ENCODE data around the gene PTPRK.

The PTPRK gene

DNA sequence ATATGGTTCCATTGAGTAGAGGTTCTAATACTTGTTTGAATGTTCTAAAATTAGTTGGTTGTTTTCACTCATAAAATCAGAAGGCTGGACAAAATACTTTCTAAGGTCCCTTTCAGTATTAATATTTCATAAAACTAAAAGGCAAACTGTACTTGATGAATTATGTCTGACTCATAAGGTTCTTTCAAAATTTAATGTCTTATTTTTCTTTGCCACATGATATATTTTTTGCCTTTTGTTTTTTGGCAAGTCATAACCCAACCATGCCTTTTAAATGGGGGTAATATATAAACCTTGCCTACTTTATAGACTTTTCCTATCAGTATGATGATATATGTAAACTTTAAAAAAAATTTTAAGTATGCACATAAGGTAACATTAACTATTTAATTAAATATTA is 244.7 kb downstream of the PTPRK start:
- TF ChIP-seq, protein P1, sequence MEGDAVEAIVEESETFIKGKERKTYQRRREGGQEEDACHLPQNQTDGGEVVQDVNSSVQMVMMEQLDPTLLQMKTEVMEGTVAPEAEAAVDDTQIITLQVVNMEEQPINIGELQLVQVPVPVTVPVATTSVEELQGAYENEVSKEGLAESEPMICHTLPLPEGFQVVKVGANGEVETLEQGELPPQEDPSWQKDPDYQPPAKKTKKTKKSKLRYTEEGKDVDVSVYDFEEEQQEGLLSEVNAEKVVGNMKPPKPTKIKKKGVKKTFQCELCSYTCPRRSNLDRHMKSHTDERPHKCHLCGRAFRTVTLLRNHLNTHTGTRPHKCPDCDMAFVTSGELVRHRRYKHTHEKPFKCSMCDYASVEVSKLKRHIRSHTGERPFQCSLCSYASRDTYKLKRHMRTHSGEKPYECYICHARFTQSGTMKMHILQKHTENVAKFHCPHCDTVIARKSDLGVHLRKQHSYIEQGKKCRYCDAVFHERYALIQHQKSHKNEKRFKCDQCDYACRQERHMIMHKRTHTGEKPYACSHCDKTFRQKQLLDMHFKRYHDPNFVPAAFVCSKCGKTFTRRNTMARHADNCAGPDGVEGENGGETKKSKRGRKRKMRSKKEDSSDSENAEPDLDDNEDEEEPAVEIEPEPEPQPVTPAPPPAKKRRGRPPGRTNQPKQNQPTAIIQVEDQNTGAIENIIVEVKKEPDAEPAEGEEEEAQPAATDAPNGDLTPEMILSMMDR (IDR thresholded peaks at IDR 0.05; ENCODE audit: insufficient read depth, missing control alignments) = no peak
- DNase-seq (ENCODE audit: insufficient read length, low spot score) (no peak), FAIRE-seq (no peak)

DNA sequence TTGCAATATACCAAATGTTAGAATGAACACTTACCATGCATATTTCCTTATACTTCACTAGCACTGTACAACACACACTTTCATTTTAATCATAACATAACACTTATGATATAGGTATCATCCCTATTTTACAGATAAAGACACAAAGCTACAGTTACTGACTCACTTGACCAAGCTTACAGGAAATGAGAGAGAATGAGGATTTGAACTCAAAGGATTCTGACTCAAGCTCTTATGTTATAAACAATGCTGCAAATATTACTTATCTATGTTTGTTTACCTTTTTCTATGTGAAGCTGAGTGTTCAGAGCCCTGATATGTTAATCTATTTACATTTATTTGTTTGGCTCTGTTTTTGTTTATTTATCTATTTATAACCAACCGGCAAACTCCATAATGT is 245.4 kb downstream of the PTPRK start:
- FAIRE-seq (no peak), DNase-seq (ENCODE audit: insufficient read length, low spot score) (no peak)
- TF ChIP-seq, protein P1 (IDR thresholded peaks at IDR 0.05; ENCODE audit: insufficient read depth, missing control alignments) = no peak

DNA sequence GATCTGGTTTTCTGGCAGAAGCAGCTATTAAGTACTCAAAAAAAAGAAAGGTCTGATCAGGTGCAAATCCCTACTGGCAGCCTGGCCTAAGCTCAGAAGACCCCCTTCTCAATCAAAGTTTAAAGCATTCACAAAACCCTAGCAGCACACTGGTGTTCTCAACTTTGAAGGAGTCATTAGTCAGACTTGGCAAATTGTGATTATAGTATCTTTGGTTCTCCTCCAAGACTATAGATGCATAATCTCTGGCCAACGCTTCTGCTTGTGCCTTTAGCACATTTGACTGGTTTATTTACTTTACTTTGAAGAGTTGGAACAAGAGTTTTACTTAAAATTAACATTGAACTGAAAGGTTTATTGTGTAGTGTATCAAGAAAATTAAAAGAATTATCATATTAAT is 248.9 kb downstream of the PTPRK start:
- FAIRE-seq (no peak), DNase-seq (ENCODE audit: insufficient read length, low spot score) (no peak)
- TF ChIP-seq, protein P1 (IDR thresholded peaks at IDR 0.05; ENCODE audit: insufficient read depth, missing control alignments) = no peak

DNA sequence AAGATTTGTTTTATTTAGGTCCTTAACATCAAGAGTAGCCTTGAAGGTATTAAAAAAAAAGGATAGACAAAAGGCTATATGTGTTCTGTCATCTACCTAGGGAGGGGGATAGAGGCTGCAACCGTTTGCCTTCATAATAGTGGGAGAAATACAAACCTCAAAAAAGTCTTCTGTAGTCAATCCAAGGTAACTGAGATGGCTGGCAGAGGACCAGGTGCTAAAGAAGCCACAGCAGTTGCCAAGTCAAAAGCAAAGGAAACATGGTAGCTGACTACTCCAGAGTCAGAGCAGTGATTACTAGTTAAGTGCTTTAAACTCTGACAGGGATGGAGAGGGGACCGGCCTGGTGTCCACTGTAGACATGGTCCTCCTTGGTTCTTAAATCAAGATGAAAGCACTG is 249.4 kb downstream of the PTPRK start:
- no peak for DNase-seq (ENCODE audit: insufficient read length, low spot score)
- TF ChIP-seq, protein P1 (IDR thresholded peaks at IDR 0.05; ENCODE audit: insufficient read depth, missing control alignments) = no peak

DNA sequence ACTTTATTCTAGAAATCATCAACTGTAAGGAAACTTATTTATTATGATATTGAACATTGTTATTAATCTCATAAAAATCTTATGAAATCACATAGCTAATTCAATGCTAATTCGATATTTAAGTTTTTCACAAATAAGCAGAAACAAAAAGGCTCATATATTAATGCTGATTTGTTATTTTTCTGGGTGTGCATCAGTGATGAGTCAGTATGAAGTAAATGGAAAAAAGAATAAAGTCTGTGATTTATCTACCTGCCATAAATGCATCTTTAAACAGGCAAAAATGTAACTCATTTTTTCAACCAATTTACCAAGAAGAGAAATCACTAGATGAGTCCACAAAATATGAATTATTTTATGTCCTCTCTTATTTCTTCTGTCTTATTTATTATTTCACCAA is 253.5 kb downstream of the PTPRK start:
- TF ChIP-seq, protein P1 (IDR thresholded peaks at IDR 0.05; ENCODE audit: insufficient read depth, missing control alignments) = no peak
- DNase-seq (ENCODE audit: insufficient read length, low spot score) = no peak
- no peak for FAIRE-seq

More for the DNA sequence above, 249.4 kb downstream of the PTPRK start:
- no peak for FAIRE-seq

DNA sequence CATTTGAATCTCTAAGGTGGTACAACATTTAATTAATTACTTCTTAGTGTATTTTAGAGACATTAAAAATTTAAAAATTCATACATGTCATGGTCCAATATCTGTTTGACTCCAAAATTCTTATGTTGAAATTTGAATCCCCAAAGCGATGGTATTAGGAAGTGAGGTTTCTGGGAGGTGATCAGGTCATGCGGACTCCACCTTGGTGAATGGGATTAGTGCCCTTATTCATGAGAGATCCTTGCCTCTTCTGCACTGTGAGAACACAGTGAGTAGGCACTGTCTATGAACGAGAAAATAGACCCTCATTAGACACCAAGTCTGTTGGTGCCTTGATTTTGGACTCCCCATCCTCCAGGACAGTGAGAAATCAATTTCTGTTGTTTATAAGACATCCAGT is 254.7 kb downstream of the PTPRK start:
- DNase-seq (ENCODE audit: insufficient read length, low spot score) (no peak), FAIRE-seq (no peak)
- TF ChIP-seq, protein P1 (IDR thresholded peaks at IDR 0.05; ENCODE audit: insufficient read depth, missing control alignments) = no peak

DNA sequence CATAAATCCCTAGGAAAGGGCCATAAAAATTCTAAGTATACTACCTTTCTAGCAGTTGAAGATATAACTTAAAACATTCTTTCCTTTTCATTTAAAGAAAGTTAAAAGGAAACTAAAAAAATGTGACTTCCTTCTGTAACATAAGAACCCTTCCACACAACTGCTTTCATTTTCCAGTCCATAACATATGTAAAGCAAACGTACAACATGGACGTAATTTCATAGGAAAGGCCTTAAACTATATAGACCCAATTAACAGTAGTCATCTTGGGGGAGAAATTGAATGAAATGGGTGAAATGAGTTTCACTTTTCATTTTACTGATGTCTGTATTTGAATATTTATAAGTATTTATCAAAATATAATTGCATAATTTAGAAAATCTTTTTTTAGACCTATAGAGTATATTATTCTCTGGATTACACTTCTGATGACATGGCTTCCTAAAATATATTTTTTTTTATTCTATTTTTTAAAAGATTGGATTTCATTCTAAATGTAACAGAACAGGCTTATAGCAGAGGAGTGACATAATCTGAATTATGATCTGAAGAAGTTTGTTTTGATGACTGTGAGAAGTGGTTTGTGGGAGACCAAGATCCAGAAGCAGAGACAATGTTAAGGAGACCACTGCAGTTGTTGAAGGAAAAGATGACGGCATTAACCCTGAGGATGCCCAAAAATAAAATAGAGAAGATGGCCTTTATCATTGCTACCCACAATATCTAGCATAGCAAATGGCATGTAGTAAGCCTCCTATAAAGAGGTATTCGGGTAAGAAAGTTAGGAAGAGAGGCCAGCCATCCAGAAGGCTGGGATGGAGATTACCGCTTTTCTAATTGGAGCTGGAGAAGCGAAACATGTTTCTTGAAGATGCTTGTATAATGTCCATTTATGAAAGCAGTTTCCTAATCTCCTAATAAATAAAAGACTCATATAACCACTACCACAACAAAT is 260.4 kb downstream of the PTPRK start:
- no peak for DNase-seq (ENCODE audit: insufficient read length, low spot score)
- TF ChIP-seq, protein P1 (IDR thresholded peaks at IDR 0.05; ENCODE audit: insufficient read depth, missing control alignments) = no peak
- no peak for FAIRE-seq
